Stimulated activated naive CD8-positive, alpha-beta T cell treated with anti-CD3 and anti-CD28 coated beads, Interleukin-15, Interleukin-2, amounts not matched to agents 100 U/mL and 50 U/mL, for 24 hours (primary cell): Measurements from ENCODE around the gene PDS5A.
"Not testable (repeated sequence)": the region's sequence is repeated elsewhere in the genome, so short reads cannot be mapped to it uniquely, and the experiment has no call there.

Experiments
- ATAC-seq: fragments of 150-1000 bp; cut with Tn5 transposase; one replicate; pipeline ENCODE4 v1.10.0; 2021
- DNase-seq: peaks from one replicate; pipeline ENCODE4 v3.0.0; 2021

Gene PDS5A

GRCh38 chr4:39825090-39825489 lies 152.6 kb downstream of the PDS5A start:
- ATAC-seq = no peak
- DNase-seq = no peak

- no peak for DNase-seq
- no peak for ATAC-seq
Observed at GRCh38 chr4:39823191-39823590, 154.5 kb downstream of the PDS5A start.

- DNase-seq = no peak
- no peak for ATAC-seq
Observed at GRCh38 chr4:39822662-39823061, 155.0 kb downstream of the PDS5A start.

GRCh38 chr4:39821951-39822350 lies 155.8 kb downstream of the PDS5A start:
- ATAC-seq (no peak), DNase-seq (no peak)

- no peak for DNase-seq
- no peak for ATAC-seq
Observed at GRCh38 chr4:39820186-39820585, 157.5 kb downstream of the PDS5A start.

GRCh38 chr4:39818646-39819045 lies 159.1 kb downstream of the PDS5A start:
- ATAC-seq = no peak
- DNase-seq = no peak

GRCh38 chr4:39814403-39815185 lies 163.1 kb downstream of the PDS5A start:
- peak; percentile 12 for DNase-seq
- ATAC-seq = no peak

- not testable (repeated sequence) for ATAC-seq
Observed at GRCh38 chr4:39813761-39814160, 163.9 kb downstream of the PDS5A start.

GRCh38 chr4:39813033-39813432 lies 164.7 kb downstream of the PDS5A start:
- not testable (repeated sequence) for ATAC-seq, DNase-seq

More at GRCh38 chr4:39813761-39814160, 163.9 kb downstream of the PDS5A start:
- DNase-seq = not testable (repeated sequence)

- DNase-seq = no peak
- peak; percentile 74 for ATAC-seq
Observed at GRCh38 chr4:39812500-39812899, 165.2 kb downstream of the PDS5A start.

- ATAC-seq (no peak), DNase-seq (no peak)
Observed at GRCh38 chr4:39808231-39808749, 169.4 kb downstream of the PDS5A start.

- no peak for ATAC-seq
- no peak for DNase-seq
Observed at GRCh38 chr4:39802005-39802404, 175.7 kb downstream of the PDS5A start.

GRCh38 chr4:39792976-39793375 lies 184.7 kb downstream of the PDS5A start:
- ATAC-seq, DNase-seq: not testable (repeated sequence)

- ATAC-seq (no peak), DNase-seq (no peak)
Observed at GRCh38 chr4:39792529-39792928, 185.2 kb downstream of the PDS5A start.

GRCh38 chr4:39792128-39792527 lies 185.6 kb downstream of the PDS5A start:
- ATAC-seq (no peak), DNase-seq (no peak)

GRCh38 chr4:39786838-39787237 lies 190.9 kb downstream of the PDS5A start:
- no peak for ATAC-seq
- no peak for DNase-seq

GRCh38 chr4:39785083-39785482 lies 192.6 kb downstream of the PDS5A start:
- DNase-seq (no peak), ATAC-seq (no peak)

GRCh38 chr4:39781988-39782387 lies 195.7 kb downstream of the PDS5A start:
- not testable (repeated sequence) for ATAC-seq, DNase-seq
